ENCODE data around the gene CHRNA5.
A peak's percentile ranks its signal among the peaks of the same experiment; 100 is the strongest.
"Not testable (repeated sequence)": the region's sequence is repeated elsewhere in the genome, so short reads cannot be mapped to it uniquely, and the experiment has no call there.

CHRNA5 gene

GRCh38 chr15:78565097-78565950, at the start of gene CHRNA5:
CHRNA5 (plus strand) TSS chr15:78565520; CDS start chr15:78565720, 200 bp downstream.
- peak; percentile 49 to 66 (median 65) for DNase-seq (ENCODE audit: low read depth in 3 of 3)

GRCh38 chr15:78520035-78520434, 45.3 kb upstream of the CHRNA5 start:
- not testable (repeated sequence) for DNase-seq (ENCODE audit: low read depth in 3 of 3)

GRCh38 chr15:78524230-78524629, 41.1 kb upstream of the CHRNA5 start:
- DNase-seq (ENCODE audit: low read depth in 3 of 3): no peak

GRCh38 chr15:78527325-78527724, 38.0 kb upstream of the CHRNA5 start:
- no peak for DNase-seq (ENCODE audit: low read depth in 3 of 3)

- DNase-seq (ENCODE audit: low read depth in 3 of 3): no peak
These were observed 32.0 kb upstream of the CHRNA5 start for GRCh38 chr15:78533331-78533730.

GRCh38 chr15:78536134-78536533, 29.2 kb upstream of the CHRNA5 start:
- DNase-seq (ENCODE audit: low read depth in 3 of 3): no peak

- no peak for DNase-seq (ENCODE audit: low read depth in 3 of 3)
These were observed 27.9 kb upstream of the CHRNA5 start for GRCh38 chr15:78537266-78537905.

- DNase-seq (ENCODE audit: low read depth in 3 of 3): no peak
These were observed 27.0 kb upstream of the CHRNA5 start for GRCh38 chr15:78538358-78538757.

- not testable (repeated sequence) for DNase-seq (ENCODE audit: low read depth in 3 of 3)
These were observed 25.7 kb upstream of the CHRNA5 start for GRCh38 chr15:78539464-78540140.

- DNase-seq (ENCODE audit: low read depth in 3 of 3): peak; percentile 92 to 93 (median 92)
These were observed 25.0 kb upstream of the CHRNA5 start, which contains the start of gene PSMA4 for GRCh38 chr15:78540141-78540870. PSMA4 (plus strand) TSS chr15:78540444; CDS start chr15:78541928, 1,484 bp downstream.

- DNase-seq (ENCODE audit: low read depth in 3 of 3): no peak
These were observed 24.2 kb upstream of the CHRNA5 start for GRCh38 chr15:78540871-78541743.

GRCh38 chr15:78541744-78542034, 23.6 kb upstream of the CHRNA5 start:
- no peak for DNase-seq (ENCODE audit: low read depth in 3 of 3)

GRCh38 chr15:78542647-78543046, 22.7 kb upstream of the CHRNA5 start:
- no peak for DNase-seq (ENCODE audit: low read depth in 3 of 3)

- DNase-seq (ENCODE audit: low read depth in 3 of 3): no peak
These were observed 15.1 kb upstream of the CHRNA5 start for GRCh38 chr15:78550194-78550593.

- no peak for DNase-seq (ENCODE audit: low read depth in 3 of 3)
These were observed 14.5 kb upstream of the CHRNA5 start for GRCh38 chr15:78550815-78551214.

- DNase-seq (ENCODE audit: low read depth in 3 of 3): no peak
These were observed 13.4 kb upstream of the CHRNA5 start for GRCh38 chr15:78551902-78552301.

GRCh38 chr15:78552597-78552996, 12.7 kb upstream of the CHRNA5 start:
- DNase-seq (ENCODE audit: low read depth in 3 of 3): no peak

GRCh38 chr15:78560201-78560600, 5.1 kb upstream of the CHRNA5 start:
- DNase-seq (ENCODE audit: low read depth in 3 of 3): not testable (repeated sequence)

GRCh38 chr15:78561490-78561889, 3.8 kb upstream of the CHRNA5 start:
- DNase-seq (ENCODE audit: low read depth in 3 of 3): no peak

GRCh38 chr15:78563092-78563491, 2.2 kb upstream of the CHRNA5 start:
- DNase-seq (ENCODE audit: low read depth in 3 of 3): no peak

- no peak for DNase-seq (ENCODE audit: low read depth in 3 of 3)
These were observed 600 bp upstream of the CHRNA5 start for GRCh38 chr15:78564743-78565096.

Measured in stimulated activated CD4-positive, alpha-beta T cell treated with anti-CD3 and anti-CD28 coated beads, TNF-alpha, amount 100 ng/mL, for 4 hours (primary cell).